Hindlimb muscle (tissue), 1 donor: ENCODE measurements around the gene CSN1S1. TPM values are rescaled to one million over a fixed set of nuclear protein-coding genes. Genes with fewer than 3 reads are reported as not detected.
"Not testable (repeated sequence)": the region's sequence is repeated elsewhere in the genome, so short reads cannot be mapped to it uniquely, and the experiment has no call there.

Experiments used
- DNase-seq: peaks from one replicate; pipeline ENCODE4 v3.0.0-alpha.2; 2013
- polyA plus RNA-seq: library from polyadenylated mRNA; unstranded; fragments of 120-200 nt; gene quantifications from one replicate; pipeline ENCODE4 v1.2.1, GENCODE V29; 2013; ENCODE audit not compliant: insufficient read length

CSN1S1 gene
- polyA plus RNA-seq = not detected

GRCh38 chr4:69930768-69931167 lies at the start of gene CSN1S1:
Gene CSN1S1, plus strand, starts transcription at chr4:69931068. Its CDS starts 1,488 bp downstream, at chr4:69932556.
- no peak for DNase-seq

GRCh38 chr4:69881173-69881773 lies 49.6 kb upstream of the CSN1S1 start:
- peak; percentile 68 for DNase-seq

GRCh38 chr4:69882150-69882549 lies 48.7 kb upstream of the CSN1S1 start:
- no peak for DNase-seq

- DNase-seq = no peak
These were observed 42.5 kb upstream of the CSN1S1 start for GRCh38 chr4:69888336-69888735.

- DNase-seq = no peak
These were observed 36.7 kb upstream of the CSN1S1 start for GRCh38 chr4:69894186-69894585.

GRCh38 chr4:69894721-69895120 lies 36.1 kb upstream of the CSN1S1 start:
- no peak for DNase-seq

DNA sequence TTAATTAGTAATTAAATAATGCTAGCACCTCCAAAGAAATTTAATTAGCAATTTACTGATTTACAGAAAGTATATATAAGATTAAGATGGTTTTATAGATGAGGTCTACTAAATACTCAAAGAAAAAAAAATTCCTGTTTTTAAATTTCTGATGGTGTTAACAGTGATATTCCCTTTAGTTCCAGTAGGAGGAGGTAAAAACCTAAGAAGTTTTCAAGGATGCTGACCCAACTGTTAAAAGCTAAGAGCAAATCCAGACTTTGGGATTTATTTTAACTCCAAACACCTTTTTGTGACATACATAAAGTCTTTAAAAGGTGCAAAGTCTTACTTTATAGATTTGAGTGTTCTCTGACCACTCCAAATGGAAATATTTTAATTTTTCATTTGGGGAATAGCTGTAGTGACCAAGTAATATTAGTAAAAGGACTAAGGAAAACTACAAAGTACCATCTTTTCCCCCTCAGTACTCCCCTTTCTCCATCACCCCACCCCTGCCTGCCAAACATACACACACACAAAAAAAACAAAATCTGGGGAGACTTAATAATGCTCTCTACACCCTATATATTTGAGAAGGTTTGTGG lies 34.2 kb upstream of the CSN1S1 start:
- no peak for DNase-seq

DNA sequence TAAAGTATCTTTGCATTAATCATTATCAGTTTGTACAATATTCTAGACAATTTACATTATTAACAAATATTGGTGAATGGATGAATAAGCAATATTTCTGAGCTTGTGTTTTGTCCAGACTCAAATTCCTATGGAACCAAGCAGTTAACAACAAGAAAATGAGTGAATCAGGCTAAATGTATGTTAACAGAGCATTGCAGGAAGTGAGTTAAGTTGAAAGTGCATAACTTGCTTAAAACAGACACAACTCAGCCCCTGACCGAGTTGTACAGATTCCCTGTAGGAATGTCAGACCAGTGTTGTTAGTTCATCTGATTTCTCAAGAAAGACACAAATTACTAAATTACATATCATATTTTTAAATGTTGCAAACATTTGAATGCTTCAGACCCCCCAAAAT lies 23.7 kb upstream of the CSN1S1 start:
- no peak for DNase-seq

DNA sequence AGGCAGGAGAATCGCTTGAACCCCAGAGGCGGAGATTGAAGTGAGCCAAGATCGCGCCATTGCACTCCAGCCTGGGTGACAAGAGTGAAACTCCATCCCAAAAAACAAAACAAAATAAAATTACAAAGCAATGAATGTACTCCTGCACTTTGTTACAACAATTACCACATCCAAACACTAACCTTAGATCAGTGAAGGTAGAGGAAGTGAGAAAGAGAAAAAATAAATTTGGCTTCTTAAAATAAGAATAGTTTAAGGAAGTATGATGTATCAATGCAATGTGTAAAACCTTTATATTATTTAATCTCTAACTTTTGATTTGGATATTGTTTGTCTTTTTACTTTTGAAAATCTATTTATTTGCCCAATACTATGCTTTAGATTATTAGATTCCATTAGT lies 21.7 kb upstream of the CSN1S1 start:
- no peak for DNase-seq

DNA sequence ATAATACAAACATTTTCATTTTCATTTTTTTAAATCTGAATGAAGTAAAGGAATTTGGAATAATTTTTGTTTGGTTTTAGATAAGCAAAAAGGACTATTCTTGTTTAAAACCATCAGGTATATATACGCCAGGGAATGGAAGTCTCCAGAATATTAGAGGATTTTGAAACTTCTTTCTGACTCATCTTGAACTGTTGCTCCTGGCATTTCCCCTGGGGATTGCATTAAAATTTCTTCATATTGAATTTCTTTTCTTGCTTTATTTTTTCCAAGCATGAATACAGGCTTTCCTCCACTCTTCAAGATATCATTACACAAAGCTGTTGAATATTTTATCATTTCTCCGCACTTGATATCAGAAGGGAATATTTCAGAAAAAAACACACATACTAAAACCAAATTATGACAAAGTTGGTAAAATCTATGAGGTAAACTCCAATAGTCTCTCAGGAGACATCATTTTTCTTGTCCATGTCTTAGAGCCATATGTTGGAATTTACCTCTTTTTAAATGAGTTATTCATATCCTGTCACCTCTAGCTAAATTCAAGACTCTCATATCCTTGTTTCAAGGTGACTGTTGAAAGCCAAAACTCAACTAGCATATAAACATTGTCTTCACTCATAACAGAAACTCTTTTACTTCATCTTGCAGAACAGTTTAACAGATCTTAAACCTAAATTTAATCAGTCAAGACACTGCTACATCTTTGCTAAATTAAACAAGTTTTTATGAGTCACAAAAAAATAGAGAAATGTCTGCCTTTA lies 20.7 kb upstream of the CSN1S1 start:
- no peak for DNase-seq

GRCh38 chr4:69920874-69921273 lies 10.0 kb upstream of the CSN1S1 start:
- DNase-seq = no peak

GRCh38 chr4:69923782-69924410 lies 7.0 kb upstream of the CSN1S1 start:
- DNase-seq = not testable (repeated sequence)

GRCh38 chr4:69934150-69934549 lies 3.3 kb downstream of the CSN1S1 start:
- no peak for DNase-seq

- DNase-seq = no peak
These were observed 5.7 kb downstream of the CSN1S1 start for GRCh38 chr4:69936566-69936965.

- DNase-seq = no peak
These were observed 20.7 kb downstream of the CSN1S1 start for GRCh38 chr4:69951602-69952001.

- no peak for DNase-seq
These were observed 26.3 kb downstream of the CSN1S1 start for GRCh38 chr4:69957209-69957608.

GRCh38 chr4:69965628-69966027 lies 34.8 kb downstream of the CSN1S1 start, which contains the start of gene CSN2:
Gene CSN2, minus strand, starts transcription at chr4:69965728. Its CDS starts 4,733 bp downstream, at chr4:69960995.
- no peak for DNase-seq

GRCh38 chr4:69970071-69970470 lies 39.2 kb downstream of the CSN1S1 start:
- DNase-seq = no peak

DNA sequence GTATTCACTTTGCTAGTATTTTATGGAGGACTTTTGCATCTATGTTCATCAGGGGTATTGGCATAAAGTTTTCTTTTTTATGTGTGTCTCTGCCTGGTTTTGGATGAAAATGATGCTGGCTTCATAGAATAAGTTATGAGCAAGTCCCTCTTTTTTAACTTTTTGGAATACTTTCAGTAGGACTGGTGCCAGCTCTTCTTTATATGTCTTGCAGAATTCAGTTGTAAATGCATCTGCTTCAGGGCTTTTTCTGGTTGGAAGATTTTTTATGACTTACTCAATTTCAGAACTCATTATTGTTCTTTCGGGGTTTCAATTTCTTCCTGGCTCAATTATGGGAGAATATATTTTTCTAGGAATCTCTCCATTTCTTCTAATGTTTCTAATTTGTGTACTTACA lies 43.8 kb downstream of the CSN1S1 start:
- DNase-seq = peak; percentile 33

DNA sequence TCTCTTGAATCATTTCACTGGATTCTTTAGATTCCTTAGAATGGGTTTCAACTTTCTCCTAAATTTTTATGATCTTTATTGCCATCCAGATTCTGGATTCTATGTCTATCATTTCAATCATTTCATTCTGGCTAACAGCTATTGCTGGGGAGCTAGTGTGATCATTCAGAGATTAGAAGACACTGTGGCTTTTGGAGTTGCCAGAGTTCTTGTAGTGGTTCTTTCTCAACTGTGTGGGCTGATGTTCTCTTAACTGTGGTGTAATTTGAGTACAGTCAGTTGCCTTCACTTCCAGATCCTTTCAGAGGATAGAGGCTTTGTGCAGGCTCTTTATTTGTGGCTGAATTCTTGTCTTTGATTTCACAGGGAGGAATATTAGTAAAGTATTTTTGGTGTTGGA lies 46.7 kb downstream of the CSN1S1 start:
- no peak for DNase-seq

GRCh38 chr4:69984030-69984443 lies 53.2 kb downstream of the CSN1S1 start:
- peak; percentile 50 for DNase-seq

DNA sequence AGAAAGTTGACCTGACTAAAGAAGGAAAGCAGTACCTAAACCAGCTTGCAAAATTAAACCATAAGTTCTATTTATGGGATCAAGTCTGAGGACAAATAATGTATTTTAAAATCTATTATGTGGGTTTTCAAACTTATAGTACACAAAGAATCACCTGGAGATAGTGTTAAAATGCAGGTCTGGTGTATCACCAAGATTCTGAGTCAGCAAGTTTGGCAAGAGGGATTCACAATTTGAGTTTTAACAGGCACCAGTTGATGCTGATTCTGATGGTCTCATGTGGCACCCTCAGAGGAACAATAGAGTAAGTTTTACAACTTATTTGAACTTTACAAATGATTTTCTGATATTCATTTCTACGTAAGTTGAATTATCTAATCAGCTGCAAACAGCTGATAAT lies 55.8 kb downstream of the CSN1S1 start:
- no peak for DNase-seq

GRCh38 chr4:69991016-69991415 lies 60.1 kb downstream of the CSN1S1 start:
- DNase-seq = no peak
